Vagina (tissue), 2 donors: ENCODE data around the gene PLAU. TPM values are rescaled to one million over a fixed set of nuclear protein-coding genes. Genes with fewer than 3 reads are reported as not detected.

Experiments used
- DNase-seq, 2 donors: peaks; one replicate each; pipeline ENCODE4 v3.0.0-alpha.2; 2017; ENCODE audit errors: extremely low spot score in 2 of 2
- H3K27ac ChIP-seq: fragments of 200-600 bp; sonication (generic); one replicate; pipeline ENCODE4 v1.5.1; 2019
- H3K27me3 ChIP-seq: fragments of 200-600 bp; sonication (generic); one replicate; pipeline ENCODE4 v1.5.1; 2019
- H3K36me3 ChIP-seq, 2 donors: fragments of 200-600 bp; sonication (generic); one replicate each; pipeline ENCODE4 v1.5.1; 2017 to 2019
- H3K4me1 ChIP-seq: fragments of 200-600 bp; sonication (generic); one replicate; pipeline ENCODE4 v1.5.1; 2019
- H3K4me3 ChIP-seq, 2 donors: fragments of 200-600 bp; sonication (generic); 1 replicate in 1 of 2; 2 replicates in 1 of 2; pipeline ENCODE4 v1.5.1; 2016 to 2019
- H3K9me3 ChIP-seq: fragments of 200-600 bp; sonication (generic); one replicate; pipeline ENCODE4 v1.5.1; 2019
- POLR2A ChIP-seq, 2 donors: fragments of 450-650 bp; IDR thresholded peaks; one replicate each; pipeline ENCODE4 v1.6.1; 2017; ENCODE audit warnings: antibody characterized with exemption in 2 of 2, mild to moderate bottlenecking in 2 of 2, moderate library complexity in 2 of 2
- POLR2AphosphoS5 ChIP-seq, 2 donors: sonication (generic); formaldehyde crosslinking; IDR thresholded peaks; one replicate each; pipeline ENCODE4 v1.9.0; 2017; ENCODE audit warnings: antibody characterized with exemption in 2 of 2, mild to moderate bottlenecking in 2 of 2, low read depth in 1 of 2; ENCODE audit not compliant: insufficient read depth in 1 of 2
- intact Hi-C: fragments of 100-400 bp; cut with DNase I; formaldehyde crosslinking; loops from one replicate; pipeline ENCODE4 v1.15.1; 2023
- total RNA-seq: library from RNA; depleted of rRNA; stranded (reverse); fragments of >200 nt; gene quantifications from one replicate; pipeline ENCODE4 v1.2.3, GENCODE V29; 2016
- TF ChIP-seq, protein P1 (sequence below), 3 experiments: fragments of 450-650 bp in 2 of 3; fragments of 200-600 bp in 1 of 3; sonication (generic) in 1 of 3; IDR thresholded peaks; one replicate each; pipeline ENCODE4 v1.5.1; 2017 to 2019; ENCODE audit warnings: antibody characterized with exemption in 3 of 3, mild to moderate bottlenecking in 2 of 3, moderate library complexity in 2 of 3

Gene PLAU
- total RNA-seq, 1 donor from 2014 or later, result 18.2 TPM

DNA sequence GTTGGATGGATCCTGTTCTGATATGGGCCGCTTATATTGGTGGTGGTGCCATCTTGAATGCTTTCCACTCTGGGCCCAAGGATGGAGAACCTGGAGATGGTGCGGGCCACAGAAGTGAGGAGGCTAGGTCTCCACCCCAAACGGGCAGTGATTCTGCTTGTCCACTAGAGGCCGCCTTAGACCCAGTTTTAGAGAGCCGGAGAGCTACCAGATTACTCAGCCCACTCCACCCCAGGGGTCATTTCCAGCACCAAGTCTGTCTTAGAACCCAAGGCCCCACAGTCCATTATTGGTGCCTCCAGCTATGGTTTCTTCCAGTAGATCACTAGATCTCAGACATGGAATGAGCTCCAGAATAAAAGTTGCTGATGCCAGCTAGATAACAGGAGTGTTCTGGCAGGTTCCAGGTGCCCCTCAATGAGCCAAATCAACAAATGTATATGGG, 24.8 kb upstream of the PLAU start:
- no peaks in the 10 kb centered on the region for H3K9me3 ChIP-seq
- H3K4me1 ChIP-seq, result peaks cover 34% of the 10 kb centered on the region
- peak overlapping the region; percentile 85 for H3K27ac ChIP-seq
- no peak overlapping the region for H3K4me3 ChIP-seq
- DNase-seq, result no peak
- H3K36me3 ChIP-seq, result no peaks in the 10 kb centered on the region
- H3K27me3 ChIP-seq, result no peaks in the 10 kb centered on the region
- intact Hi-C loops, result loop anchor here (5.0 kb wide), 1 partner anchor 51 kb away; no protein-coding TSS in a partner anchor
- no peak for TF ChIP-seq POLR2A (IDR thresholded peaks at IDR 0.05)
- TF ChIP-seq, protein P1, sequence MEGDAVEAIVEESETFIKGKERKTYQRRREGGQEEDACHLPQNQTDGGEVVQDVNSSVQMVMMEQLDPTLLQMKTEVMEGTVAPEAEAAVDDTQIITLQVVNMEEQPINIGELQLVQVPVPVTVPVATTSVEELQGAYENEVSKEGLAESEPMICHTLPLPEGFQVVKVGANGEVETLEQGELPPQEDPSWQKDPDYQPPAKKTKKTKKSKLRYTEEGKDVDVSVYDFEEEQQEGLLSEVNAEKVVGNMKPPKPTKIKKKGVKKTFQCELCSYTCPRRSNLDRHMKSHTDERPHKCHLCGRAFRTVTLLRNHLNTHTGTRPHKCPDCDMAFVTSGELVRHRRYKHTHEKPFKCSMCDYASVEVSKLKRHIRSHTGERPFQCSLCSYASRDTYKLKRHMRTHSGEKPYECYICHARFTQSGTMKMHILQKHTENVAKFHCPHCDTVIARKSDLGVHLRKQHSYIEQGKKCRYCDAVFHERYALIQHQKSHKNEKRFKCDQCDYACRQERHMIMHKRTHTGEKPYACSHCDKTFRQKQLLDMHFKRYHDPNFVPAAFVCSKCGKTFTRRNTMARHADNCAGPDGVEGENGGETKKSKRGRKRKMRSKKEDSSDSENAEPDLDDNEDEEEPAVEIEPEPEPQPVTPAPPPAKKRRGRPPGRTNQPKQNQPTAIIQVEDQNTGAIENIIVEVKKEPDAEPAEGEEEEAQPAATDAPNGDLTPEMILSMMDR (IDR thresholded peaks at IDR 0.05), result peak; percentile 78 to 96 (median 90)
- peak in 1 of 2 donors; percentile 34 for TF ChIP-seq POLR2AphosphoS5 (IDR thresholded peaks at IDR 0.05; ENCODE audit: insufficient read depth in 1 of 2, low read depth in 1 of 2)

DNA sequence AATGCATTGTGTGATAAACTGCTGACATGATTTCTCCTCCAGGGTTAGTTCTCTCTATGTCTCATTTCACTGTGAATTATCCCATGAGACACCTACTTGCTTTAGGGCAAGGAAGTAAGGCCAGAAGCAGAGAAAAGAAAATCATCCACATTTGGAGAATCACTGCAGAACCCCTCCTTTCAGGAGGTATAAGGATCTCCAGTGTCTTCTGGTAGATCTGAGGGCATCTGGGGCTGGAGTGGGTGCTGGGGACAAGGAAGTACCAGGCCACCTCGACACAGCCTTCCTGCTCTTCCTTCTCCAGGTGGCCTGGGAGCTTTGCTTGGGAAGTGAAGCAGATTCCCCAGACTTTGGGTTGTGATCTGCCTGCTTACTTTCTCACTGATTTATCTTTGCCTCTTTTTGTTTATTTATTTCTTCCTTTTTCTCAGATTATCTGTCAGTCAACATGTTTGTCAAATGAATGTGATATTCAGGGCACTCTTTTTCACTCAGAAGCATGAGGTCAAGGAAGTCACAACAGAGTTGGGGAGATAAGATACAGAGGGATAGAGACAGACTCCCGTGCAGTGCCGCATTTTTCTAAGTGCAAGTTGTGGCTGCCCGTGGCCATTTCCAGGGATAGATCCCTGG, 24.2 kb upstream of the PLAU start:
- Histone ChIP-seq H3K4me3 (no peak overlapping the region), H3K9me3 (no peaks in the 10 kb centered on the region), H3K36me3 (no peaks in the 10 kb centered on the region), H3K27me3 (no peaks in the 10 kb centered on the region), H3K4me1 (peaks cover 34% of the 10 kb centered on the region), H3K27ac (peak overlapping the region; percentile 85)
- intact Hi-C loops, result loop anchor here (5.0 kb wide), 1 partner anchor 51 kb away; no protein-coding TSS in a partner anchor
- TF ChIP-seq POLR2AphosphoS5 (IDR thresholded peaks at IDR 0.05; ENCODE audit: insufficient read depth in 1 of 2, low read depth in 1 of 2) (no peak), POLR2A (IDR thresholded peaks at IDR 0.05) (no peak)
- TF ChIP-seq, protein P1 (IDR thresholded peaks at IDR 0.05), result no peak
- DNase-seq, result no peak

DNA sequence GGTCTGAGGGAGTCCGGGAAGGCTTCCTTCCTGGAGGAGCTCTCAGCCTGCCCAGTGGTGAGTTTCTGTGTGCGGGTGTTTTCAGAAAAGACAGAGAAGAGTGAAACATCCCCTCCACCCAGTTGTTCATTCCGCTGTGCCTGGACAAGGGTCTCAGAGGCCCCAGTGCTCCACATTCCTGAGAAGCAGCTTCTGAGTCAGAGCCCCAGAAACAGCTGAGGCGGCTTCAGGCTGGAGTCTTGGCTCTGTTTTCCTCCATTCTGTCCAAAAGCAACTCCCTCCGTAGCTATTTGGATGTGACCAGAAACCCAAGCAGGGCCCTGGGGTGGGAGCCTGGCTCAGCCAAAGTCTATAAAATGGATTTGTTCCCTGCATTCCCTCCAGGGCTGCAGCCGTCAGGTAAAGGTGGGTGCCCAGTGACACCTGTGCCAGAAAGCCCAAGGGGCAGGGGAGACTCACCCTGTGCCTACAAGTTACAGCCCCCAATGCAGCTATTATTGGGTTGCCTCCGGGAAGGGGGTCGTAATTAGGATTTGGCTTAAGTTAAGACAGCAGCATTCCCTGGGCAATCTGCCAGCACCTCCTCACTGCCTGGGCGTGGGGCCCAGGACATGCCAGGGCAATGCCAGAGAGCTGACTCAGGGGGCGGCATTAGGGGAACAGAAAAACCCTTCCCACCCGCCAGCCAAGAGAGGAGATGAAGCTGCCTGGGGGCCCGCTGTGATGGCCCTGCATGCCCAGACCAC, 23.5 kb upstream of the PLAU start:
- peaks cover 35% of the 10 kb centered on the region for H3K4me1 ChIP-seq
- no peak overlapping the region for H3K4me3 ChIP-seq

DNA sequence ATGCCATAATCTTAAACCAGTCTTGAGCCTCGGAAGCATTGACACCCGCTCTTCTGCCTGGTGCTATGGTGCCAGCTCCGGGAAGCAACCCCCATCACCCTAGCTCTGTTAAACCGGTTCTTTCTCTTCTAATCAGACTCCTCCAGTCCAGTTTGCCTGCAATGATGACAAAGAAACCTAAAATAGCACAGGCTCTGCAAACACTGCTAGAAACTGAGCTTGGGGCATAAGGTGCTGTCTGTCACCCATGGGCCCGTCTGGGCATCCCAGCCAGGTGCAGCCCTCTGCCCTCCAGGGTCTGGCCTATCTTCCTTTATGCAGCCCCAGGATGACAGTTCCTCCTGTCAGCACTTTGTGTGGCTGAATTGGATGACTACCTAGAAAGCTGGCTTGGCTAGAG, 22.4 kb upstream of the PLAU start:
- DNase-seq, result no peak
- peaks cover 45% of the 10 kb centered on the region for H3K4me1 ChIP-seq
- intact Hi-C loops, result loop anchor here (5.0 kb wide), 1 partner anchor 49 kb away; no protein-coding TSS in a partner anchor

More for the DNA sequence above, 23.5 kb upstream of the PLAU start:
- peak overlapping the region; percentile 85 for H3K27ac ChIP-seq
- no peaks in the 10 kb centered on the region for H3K9me3 ChIP-seq
- H3K27me3 ChIP-seq, result no peaks in the 10 kb centered on the region
- intact Hi-C loops, result loop anchor here (5.0 kb wide), 1 partner anchor 50 kb away; no protein-coding TSS in a partner anchor
- no peak for DNase-seq
- H3K36me3 ChIP-seq, result no peaks in the 10 kb centered on the region
- TF ChIP-seq, protein P1 (IDR thresholded peaks at IDR 0.05), result no peak
- TF ChIP-seq POLR2AphosphoS5 (IDR thresholded peaks at IDR 0.05; ENCODE audit: insufficient read depth in 1 of 2, low read depth in 1 of 2), result peak in 1 of 2 donors; percentile 62
- no peak for TF ChIP-seq POLR2A (IDR thresholded peaks at IDR 0.05)

More for the DNA sequence above, 22.4 kb upstream of the PLAU start:
- Histone ChIP-seq H3K4me3 (no peak overlapping the region), H3K27ac (peak overlapping the region; percentile 85), H3K9me3 (no peaks in the 10 kb centered on the region), H3K36me3 (no peaks in the 10 kb centered on the region), H3K27me3 (no peaks in the 10 kb centered on the region)
- TF ChIP-seq POLR2AphosphoS5 (IDR thresholded peaks at IDR 0.05; ENCODE audit: insufficient read depth in 1 of 2, low read depth in 1 of 2), result no peak
- TF ChIP-seq, protein P1 (IDR thresholded peaks at IDR 0.05), result no peak
- TF ChIP-seq POLR2A (IDR thresholded peaks at IDR 0.05), result no peak
